BLaER1 treated with 17β-estradiol and CSF1 and Interleukin-3, amounts not matched to agents 10 nM and 100 nM (cell line): ENCODE results near the gene NEUROD2.
A peak's percentile ranks its signal among the peaks of the same experiment; 100 is the strongest.

Experiments
- H3K27ac ChIP-seq, 11 experiments: shearing (Covaris generic); formaldehyde crosslinking; 2 replicates each; pipeline ENCODE4 v1.8.1; 2022
- H3K27me3 ChIP-seq, 11 experiments: shearing (Covaris generic); formaldehyde crosslinking; 2 replicates each; pipeline ENCODE4 v1.8.1; 2022
- H3K36me3 ChIP-seq, 11 experiments: shearing (Covaris generic); formaldehyde crosslinking; 2 replicates each; pipeline ENCODE4 v1.8.1; 2022
- H3K4me1 ChIP-seq, 10 experiments: shearing (Covaris generic); formaldehyde crosslinking; 2 replicates each; pipeline ENCODE4 v1.8.1; 2022
- H3K4me2 ChIP-seq, 11 experiments: shearing (Covaris generic); formaldehyde crosslinking; 2 replicates each; pipeline ENCODE4 v1.8.1; 2022
- H3K4me3 ChIP-seq, 10 experiments: shearing (Covaris generic); formaldehyde crosslinking; 2 replicates each; pipeline ENCODE4 v1.8.1; 2022
- H3K9ac ChIP-seq, 11 experiments: shearing (Covaris generic); formaldehyde crosslinking; 2 replicates each; pipeline ENCODE4 v1.8.1; 2022
- H3K9me3 ChIP-seq, 11 experiments: shearing (Covaris generic); formaldehyde crosslinking; replicated peaks in 1 of 11; 2 replicates each; pipeline ENCODE4 v1.8.1; 2022
- H4K20me1 ChIP-seq, 11 experiments: shearing (Covaris generic); formaldehyde crosslinking; 2 replicates each; pipeline ENCODE4 v1.8.1; 2022
- Cebpa-rat ChIP-seq, 11 experiments: shearing (Covaris generic); IDR thresholded peaks; 2 replicates each; pipeline ENCODE4 v1.8.1; 2022

NEUROD2 gene

DNA sequence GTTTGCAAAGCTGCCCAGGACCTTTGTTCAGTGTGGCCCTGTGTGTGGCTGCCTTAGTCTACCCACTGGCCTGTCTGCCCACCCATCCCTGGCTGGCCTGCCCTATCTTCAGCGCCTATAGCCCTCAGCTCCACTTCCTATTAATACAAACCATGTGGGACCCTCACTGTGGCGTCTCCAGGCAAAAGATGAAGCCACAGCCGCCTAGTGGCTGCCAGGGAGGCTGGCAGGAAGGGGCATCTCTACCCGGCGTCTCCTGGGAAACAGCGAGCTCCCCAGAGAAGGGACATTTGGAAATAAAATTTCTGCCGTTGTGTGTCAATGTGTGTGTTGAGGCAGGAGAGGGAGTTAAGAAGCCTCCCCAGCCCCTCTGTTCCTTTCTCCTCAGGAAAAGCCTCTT lies 31.5 kb downstream of the NEUROD2 start:
- Histone ChIP-seq H4K20me1 (peaks cover 0 to 7% (median 0%) of the 10 kb centered on the region in 11 experiments; a peak in 1 of 22 replicates), H3K4me1 (peaks cover 8 to 32% (median 26%) of the 10 kb centered on the region in 10 experiments; a peak in 17 of 20 replicates), H3K36me3 (peaks cover 0 to 12% (median 6%) of the 10 kb centered on the region in 11 experiments; a peak in 17 of 22 replicates), H3K9me3 (peaks cover 0 to 4% (median 3%) of the 10 kb centered on the region in 11 experiments; a peak in 10 of 22 replicates), H3K9ac (0 out of 22 replicates have a peak overlapping the region, but pooled peaks of 1 of the 11 experiments have one; percentile 20), H3K4me2 (peak overlapping the region in 9 of 11 experiments; percentile 22 to 77 (median 58); a peak in 17 of 22 replicates), H3K27ac (no peak overlapping the region), H3K4me3 (no peak overlapping the region), H3K27me3 (no peaks in the 10 kb centered on the region; a peak in 1 of 22 replicates)
- TF ChIP-seq Cebpa-rat (IDR thresholded peaks at IDR 0.05), result no peak

DNA sequence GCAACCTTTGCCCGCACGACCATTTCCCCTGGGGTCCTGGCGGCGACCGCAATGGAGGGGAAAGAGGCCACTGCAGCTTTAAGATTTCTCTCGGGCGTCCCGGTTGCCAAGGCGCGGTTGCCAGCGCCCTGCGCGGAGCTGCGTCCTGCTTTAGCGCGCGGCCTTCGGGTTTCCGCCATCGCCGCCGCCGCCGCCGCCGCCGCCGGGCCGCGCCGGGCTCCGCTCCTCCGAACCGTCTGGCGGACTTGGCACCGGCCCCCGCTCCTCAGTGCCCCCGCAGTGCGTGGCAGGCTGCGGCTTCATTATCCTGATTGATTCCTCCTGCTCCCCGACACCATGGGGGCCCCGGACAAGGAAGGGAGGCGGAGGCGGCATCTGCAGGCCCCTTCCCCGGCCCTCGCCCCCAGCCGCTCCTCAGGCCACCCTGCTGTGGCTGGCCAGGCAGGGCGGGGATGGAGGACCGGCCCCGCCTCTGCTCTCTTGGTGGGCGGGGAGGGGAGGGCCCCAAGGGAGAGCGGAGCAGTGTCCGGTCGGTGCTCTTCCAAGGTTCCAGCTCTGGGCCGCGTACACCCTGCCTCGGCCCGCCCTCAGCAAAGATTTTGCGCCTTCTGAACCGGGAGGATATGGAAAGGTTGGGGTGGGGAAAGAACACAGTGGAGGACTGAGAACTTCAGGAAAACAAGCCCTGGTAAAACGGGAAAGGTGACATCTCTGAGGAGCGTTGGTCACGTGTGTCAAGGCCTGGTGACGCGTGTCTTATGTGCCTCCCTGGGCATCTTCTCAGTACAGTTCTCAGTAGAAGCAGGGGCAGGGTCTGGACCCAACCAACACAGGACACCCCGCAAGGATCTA lies 34.0 kb downstream of the NEUROD2 start:
- Histone ChIP-seq H3K36me3 (peaks cover 20 to 37% (median 29%) of the 10 kb centered on the region in 11 experiments), H4K20me1 (peaks cover 0 to 22% (median 0%) of the 10 kb centered on the region in 11 experiments; a peak in 7 of 22 replicates), H3K4me2 (peak overlapping the region; percentile 84 to 98 (median 91)), H3K9ac (peak overlapping the region; percentile 68 to 83 (median 76)), H3K9me3 (peaks cover 6 to 13% (median 10%) of the 10 kb centered on the region in 11 experiments; a peak in 15 of 22 replicates), H3K4me1 (peaks cover 22 to 37% (median 31%) of the 10 kb centered on the region in 10 experiments), H3K4me3 (peak overlapping the region; percentile 59 to 73 (median 66)), H3K27ac (peak overlapping the region in 10 of 11 experiments; percentile 38 to 72 (median 50); a peak in 18 of 22 replicates), H3K27me3 (no peaks in the 10 kb centered on the region)
- TF ChIP-seq Cebpa-rat (IDR thresholded peaks at IDR 0.05), result no peak

DNA sequence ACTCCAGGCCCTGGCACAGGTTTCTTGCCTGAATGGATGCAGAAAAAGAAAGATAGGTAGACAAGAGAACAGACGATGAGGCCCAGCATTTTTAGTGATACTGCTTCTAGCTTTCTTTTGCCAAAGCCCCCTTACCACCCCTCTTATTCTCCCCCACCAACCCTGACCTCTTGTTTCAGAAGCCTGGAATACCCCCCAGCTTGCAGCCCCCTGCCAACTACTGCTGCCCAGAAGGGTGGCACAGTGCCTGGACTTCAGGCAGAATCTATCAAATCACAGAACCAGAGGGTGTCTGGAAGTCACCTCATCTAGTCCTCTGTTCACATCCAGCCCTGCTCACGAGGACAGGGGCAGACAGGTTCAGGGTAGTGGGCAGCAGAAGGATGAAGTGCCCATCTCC lies 35.6 kb downstream of the NEUROD2 start:
- Histone ChIP-seq H3K27me3 (no peaks in the 10 kb centered on the region), H3K4me3 (no peak overlapping the region), H4K20me1 (peaks cover 0 to 24% (median 0%) of the 10 kb centered on the region in 11 experiments; a peak in 7 of 22 replicates), H3K36me3 (peaks cover 34 to 53% (median 44%) of the 10 kb centered on the region in 11 experiments), H3K9me3 (peaks cover 6 to 13% (median 10%) of the 10 kb centered on the region in 11 experiments; a peak in 15 of 22 replicates), H3K27ac (no peak overlapping the region), H3K9ac (no peak overlapping the region), H3K4me1 (peaks cover 25 to 41% (median 31%) of the 10 kb centered on the region in 10 experiments), H3K4me2 (no peak overlapping the region)
- no peak for TF ChIP-seq Cebpa-rat (IDR thresholded peaks at IDR 0.05)

DNA sequence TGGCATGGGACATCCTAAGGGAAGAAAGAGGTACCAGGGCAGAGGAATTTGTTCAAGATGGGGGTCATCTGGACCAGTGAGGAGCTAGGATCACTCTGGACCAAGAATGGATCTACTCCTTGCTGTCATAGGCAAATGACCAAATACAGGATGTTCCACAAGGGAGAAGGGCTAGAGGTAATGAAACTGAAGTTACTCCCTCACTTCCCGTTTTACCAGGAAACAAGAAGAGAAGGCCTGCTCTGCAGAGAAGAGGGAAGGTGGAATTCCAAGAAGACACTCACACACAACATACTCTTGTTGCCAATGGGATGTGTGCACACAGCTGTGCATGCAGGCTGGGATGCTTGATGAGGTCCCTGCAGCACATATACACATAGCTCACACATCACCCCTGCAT lies 38.6 kb downstream of the NEUROD2 start:
- peaks cover 18 to 31% (median 23%) of the 10 kb centered on the region in 10 experiments for H3K4me1 ChIP-seq
- H3K36me3 ChIP-seq, result peaks cover 57 to 78% (median 68%) of the 10 kb centered on the region in 11 experiments
- H4K20me1 ChIP-seq, result peaks cover 0 to 24% (median 0%) of the 10 kb centered on the region in 11 experiments; a peak in 8 of 22 replicates
- H3K9me3 ChIP-seq, result peaks cover 6 to 13% (median 10%) of the 10 kb centered on the region in 11 experiments; a peak in 15 of 22 replicates
- H3K27me3 ChIP-seq, result no peaks in the 10 kb centered on the region
- TF ChIP-seq Cebpa-rat (IDR thresholded peaks at IDR 0.05), result no peak
- H3K9ac ChIP-seq, result 0 out of 22 replicates have a peak overlapping the region, but pooled peaks of 1 of the 11 experiments have one; percentile 9
- H3K4me2 ChIP-seq, result peak overlapping the region in 5 of 11 experiments; percentile 24 to 71 (median 45); a peak in 10 of 22 replicates
- no peak overlapping the region for H3K4me3 ChIP-seq
- no peak overlapping the region for H3K27ac ChIP-seq

DNA sequence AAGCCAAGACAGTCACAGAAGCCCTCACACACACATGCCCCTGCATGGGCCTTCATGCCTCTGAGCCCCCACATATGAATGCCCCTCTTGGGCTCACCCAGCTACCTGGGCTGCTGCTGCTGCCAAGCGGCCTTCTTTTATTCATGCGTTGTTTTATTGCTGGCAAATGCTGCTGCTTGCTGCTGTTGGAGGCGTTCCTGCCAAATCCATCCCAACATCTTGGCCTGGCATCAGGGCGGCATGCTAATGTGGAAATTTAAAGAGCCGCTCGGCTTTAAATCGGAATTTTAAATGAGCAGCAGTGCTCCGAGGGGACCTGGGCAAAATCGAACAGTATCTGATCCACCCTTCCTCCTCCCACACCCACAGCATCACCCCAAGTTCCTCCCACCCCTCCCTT lies 39.0 kb downstream of the NEUROD2 start:
- H3K4me3 ChIP-seq, result no peak overlapping the region
- peaks cover 18 to 31% (median 23%) of the 10 kb centered on the region in 10 experiments for H3K4me1 ChIP-seq
- peak overlapping the region in 5 of 11 experiments; percentile 24 to 71 (median 45); a peak in 10 of 22 replicates for H3K4me2 ChIP-seq
- H3K27ac ChIP-seq, result no peak overlapping the region
- 0 out of 22 replicates have a peak overlapping the region, but pooled peaks of 1 of the 11 experiments have one; percentile 9 for H3K9ac ChIP-seq
- no peak for TF ChIP-seq Cebpa-rat (IDR thresholded peaks at IDR 0.05)
- peaks cover 6 to 13% (median 10%) of the 10 kb centered on the region in 11 experiments; a peak in 15 of 22 replicates for H3K9me3 ChIP-seq
- H3K36me3 ChIP-seq, result peaks cover 57 to 78% (median 68%) of the 10 kb centered on the region in 11 experiments
- no peaks in the 10 kb centered on the region for H3K27me3 ChIP-seq
- peaks cover 0 to 24% (median 0%) of the 10 kb centered on the region in 11 experiments; a peak in 8 of 22 replicates for H4K20me1 ChIP-seq

DNA sequence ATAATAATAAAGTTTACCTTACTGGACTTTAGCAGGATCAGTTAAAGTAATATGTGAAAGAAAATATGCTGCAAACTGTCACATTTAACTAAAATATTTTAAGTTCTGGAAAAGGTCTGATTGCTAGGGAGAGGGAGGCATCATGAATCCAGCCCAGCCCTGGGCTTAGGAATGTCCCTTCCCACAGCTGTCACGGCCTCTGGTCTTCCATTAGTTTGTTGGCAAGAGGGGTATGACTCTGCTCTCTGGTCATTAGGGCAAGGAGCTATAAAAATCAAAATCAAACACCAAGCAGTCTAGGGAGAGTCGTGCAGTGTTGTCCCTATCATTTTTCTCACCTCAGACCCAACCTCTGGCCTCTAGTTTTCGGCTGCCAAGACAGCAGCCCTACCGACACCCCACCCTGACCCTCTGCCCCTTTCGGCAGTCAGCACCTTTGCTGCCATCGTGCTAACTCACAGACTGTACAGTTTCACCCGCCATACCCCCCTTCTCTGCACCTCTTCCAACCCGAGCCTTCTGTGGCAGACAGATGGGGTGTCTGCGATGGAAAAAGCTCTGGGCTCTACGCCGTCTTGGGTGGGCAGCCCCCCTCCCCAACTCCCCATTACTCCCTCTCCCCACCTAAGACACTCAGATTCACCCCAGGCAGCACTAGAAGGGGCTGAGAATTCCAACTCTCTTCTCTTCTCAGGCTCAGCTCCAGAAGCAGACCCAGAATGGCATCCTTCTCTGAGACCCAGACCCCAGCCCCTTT lies 41.4 kb downstream of the NEUROD2 start:
- Histone ChIP-seq H3K9me3 (peaks cover 5 to 13% (median 8%) of the 10 kb centered on the region in 11 experiments; a peak in 15 of 22 replicates), H4K20me1 (peaks cover 0 to 25% (median 0%) of the 10 kb centered on the region in 11 experiments; a peak in 8 of 22 replicates), H3K36me3 (peaks cover 51 to 75% (median 66%) of the 10 kb centered on the region in 11 experiments)

DNA sequence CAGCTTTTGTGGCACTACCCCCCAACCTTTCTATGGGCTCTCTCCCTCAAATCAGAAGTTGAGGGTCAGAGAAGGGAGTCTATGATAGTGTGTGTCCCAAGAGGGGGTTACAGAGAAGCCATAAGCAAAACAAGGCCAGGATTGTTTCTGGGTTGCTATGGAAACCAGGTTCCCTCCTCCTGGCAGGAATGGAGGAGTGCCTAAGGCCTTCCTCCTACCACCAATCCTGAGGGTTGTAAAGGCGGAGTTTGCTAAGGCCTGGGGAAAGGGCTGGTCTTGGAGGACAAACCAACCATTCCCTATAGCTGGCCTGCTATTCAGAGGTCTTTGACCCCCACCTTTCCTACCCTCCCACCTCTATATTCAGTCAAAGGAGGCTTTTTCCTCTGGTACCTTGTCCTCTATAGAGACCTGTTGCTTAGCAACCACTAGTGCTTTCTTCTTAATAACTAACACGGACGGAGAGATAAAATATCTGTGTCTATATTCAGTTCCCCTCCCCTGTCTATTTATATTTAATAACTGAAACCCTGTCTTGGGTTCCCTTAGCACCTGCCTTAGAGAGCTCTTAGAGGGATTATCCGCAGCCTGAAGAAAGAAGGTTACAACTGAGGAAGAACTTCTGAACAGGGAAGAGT lies 43.4 kb downstream of the NEUROD2 start:
- Histone ChIP-seq H3K9ac (peak overlapping the region in 5 of 11 experiments; percentile 13 to 65 (median 49); a peak in 6 of 22 replicates), H3K4me1 (peaks cover 25 to 37% (median 31%) of the 10 kb centered on the region in 10 experiments), H4K20me1 (peaks cover 0 to 33% (median 0%) of the 10 kb centered on the region in 11 experiments; a peak in 8 of 22 replicates), H3K36me3 (peaks cover 43 to 74% (median 67%) of the 10 kb centered on the region in 11 experiments), H3K9me3 (no peaks in the 10 kb centered on the region), H3K27ac (peak overlapping the region in 5 of 11 experiments; percentile 20 to 74 (median 65); a peak in 9 of 22 replicates), H3K4me2 (peak overlapping the region in 8 of 11 experiments; percentile 72 to 80 (median 78); a peak in 15 of 22 replicates), H3K4me3 (peak overlapping the region in 1 of 10 experiments; percentile 27; a peak in 1 of 20 replicates), H3K27me3 (no peaks in the 10 kb centered on the region)
- no peak for TF ChIP-seq Cebpa-rat (IDR thresholded peaks at IDR 0.05)

More for the DNA sequence above, 41.4 kb downstream of the NEUROD2 start:
- Histone ChIP-seq H3K4me3 (no peak overlapping the region), H3K4me2 (no peak overlapping the region), H3K27me3 (no peaks in the 10 kb centered on the region), H3K4me1 (peaks cover 25 to 41% (median 35%) of the 10 kb centered on the region in 10 experiments), H3K27ac (no peak overlapping the region), H3K9ac (no peak overlapping the region)
- no peak for TF ChIP-seq Cebpa-rat (IDR thresholded peaks at IDR 0.05)
